Left ventricle myocardium inferior (tissue), 1 donor: ENCODE measurements around the gene PERM1. TPM values are rescaled to one million over a fixed set of nuclear protein-coding genes. Genes with fewer than 3 reads are reported as not detected.

Experiments
- DNase-seq: peaks from one replicate; pipeline ENCODE4 v3.0.0-alpha.2; 2020
- H3K27ac ChIP-seq: fragments of 200-600 bp; replicated peaks from 2 replicates; pipeline ENCODE4 v1.8.0; 2021
- H3K27me3 ChIP-seq: fragments of 200-600 bp; 2 replicates; pipeline ENCODE4 v1.8.0; 2021; ENCODE audit warnings: low read depth
- H3K36me3 ChIP-seq: fragments of 200-600 bp; 2 replicates; pipeline ENCODE4 v1.8.0; 2021
- H3K4me1 ChIP-seq: fragments of 200-600 bp; 2 replicates; pipeline ENCODE4 v1.8.0; 2021
- H3K4me3 ChIP-seq: fragments of 200-600 bp; 2 replicates; pipeline ENCODE4 v1.8.0; 2021; ENCODE audit warnings: mild to moderate bottlenecking, moderate library complexity
- H3K9me3 ChIP-seq: fragments of 200-600 bp; replicated peaks from 2 replicates; pipeline ENCODE4 v1.8.0; 2021
- CTCF ChIP-seq: fragments of 200-600 bp; IDR thresholded peaks from 2 replicates; pipeline ENCODE4 v1.8.0; 2021; ENCODE audit warnings: antibody characterized with exemption, mild to moderate bottlenecking, borderline replicate concordance
- intact Hi-C: fragments of 100-400 bp; cut with micrococcal nuclease; formaldehyde crosslinking; loops from one replicate; pipeline ENCODE4 v1.11.0; 2022
- total RNA-seq: library from RNA; stranded (reverse); fragmentation: NEBNext Ultra II Directional; extraction: Animal tissue kit (Norgen Biotek cat#: 25700); gene quantifications from one replicate; pipeline ENCODE4 v1.2.1, GENCODE V29; 2021
- donor health status: DM: no; HTN: yes; CAD: no; lungs with severe emphysema.

The PERM1 gene
- total RNA-seq, 1 donor from 2014 or later: 160 TPM

- Histone ChIP-seq H3K27me3 (no peaks in the 10 kb centered on the region), H3K4me1 (peaks cover 32% of the 10 kb centered on the region), H3K9me3 (no peaks in the 10 kb centered on the region), H3K4me3 (no peak overlapping the region), H3K27ac (no peak overlapping the region), H3K36me3 (no peaks in the 10 kb centered on the region)
- intact Hi-C loops: no loop called here
- DNase-seq: no peak
- TF ChIP-seq CTCF: no peak
Measured at GRCh38 chr1:1006305-1007159, 24.6 kb upstream of the PERM1 start.

GRCh38 chr1:1005774-1006304 lies 23.9 kb upstream of the PERM1 start:
- Histone ChIP-seq H3K4me3 (no peak overlapping the region), H3K36me3 (no peaks in the 10 kb centered on the region), H3K4me1 (peaks cover 39% of the 10 kb centered on the region), H3K27ac (peak overlapping the region; percentile 39), H3K27me3 (no peaks in the 10 kb centered on the region), H3K9me3 (no peaks in the 10 kb centered on the region)
- DNase-seq: no peak
- intact Hi-C loops: no loop called here
- no peak for TF ChIP-seq CTCF

- peaks cover 45% of the 10 kb centered on the region for H3K4me1 ChIP-seq
- intact Hi-C loops: no loop called here
- no peaks in the 10 kb centered on the region for H3K36me3 ChIP-seq
- H3K27me3 ChIP-seq: no peaks in the 10 kb centered on the region
- DNase-seq: no peak
- no peaks in the 10 kb centered on the region for H3K9me3 ChIP-seq
- TF ChIP-seq CTCF: no peak
- peak overlapping the region; percentile 39 for H3K27ac ChIP-seq
- H3K4me3 ChIP-seq: no peak overlapping the region
Measured at GRCh38 chr1:1004780-1005697, 23.1 kb upstream of the PERM1 start.

GRCh38 chr1:1004420-1004779 lies 22.5 kb upstream of the PERM1 start:
- peaks cover 48% of the 10 kb centered on the region for H3K4me1 ChIP-seq
- H3K9me3 ChIP-seq: no peaks in the 10 kb centered on the region
- no peak overlapping the region for H3K4me3 ChIP-seq
- no peaks in the 10 kb centered on the region for H3K36me3 ChIP-seq
- no peak for TF ChIP-seq CTCF
- intact Hi-C loops: no loop called here
- H3K27me3 ChIP-seq: no peaks in the 10 kb centered on the region
- no peak overlapping the region for H3K27ac ChIP-seq
- no peak for DNase-seq

GRCh38 chr1:1003618-1004419 lies 21.9 kb upstream of the PERM1 start:
- DNase-seq: no peak
- peaks cover 53% of the 10 kb centered on the region for H3K4me1 ChIP-seq
- H3K9me3 ChIP-seq: no peaks in the 10 kb centered on the region
- no peaks in the 10 kb centered on the region for H3K27me3 ChIP-seq
- intact Hi-C loops: no loop called here
- TF ChIP-seq CTCF: no peak
- H3K36me3 ChIP-seq: no peaks in the 10 kb centered on the region
- no peak overlapping the region for H3K27ac ChIP-seq
- H3K4me3 ChIP-seq: no peak overlapping the region
